NCI-H460 (cell line): ENCODE results near the gene RPS16. TPM values are rescaled to one million over a fixed set of nuclear protein-coding genes. Genes with fewer than 3 reads are reported as not detected.

Experiments
- DNase-seq: peaks from one replicate; pipeline ENCODE4 v3.0.0-alpha.2; 2016; ENCODE audit warnings: low read depth; ENCODE audit errors: extremely low read depth
- small RNA-seq, 2 experiments: library from RNA; depleted of rRNA; stranded (forward); fragments of <200 nt; gene quantifications; one replicate each; pipeline ENCODE3, GENCODE V24; 2014
- total RNA-seq: library from RNA; depleted of rRNA; stranded (reverse); fragments of >200 nt; shearing (Covaris generic); gene quantifications from 2 replicates; pipeline ENCODE4 v1.2.3, GENCODE V29; 2014; rRNA removed

The RPS16 gene
- total RNA-seq, 1 experiment from 2014 or later, result 944 TPM

DNA sequence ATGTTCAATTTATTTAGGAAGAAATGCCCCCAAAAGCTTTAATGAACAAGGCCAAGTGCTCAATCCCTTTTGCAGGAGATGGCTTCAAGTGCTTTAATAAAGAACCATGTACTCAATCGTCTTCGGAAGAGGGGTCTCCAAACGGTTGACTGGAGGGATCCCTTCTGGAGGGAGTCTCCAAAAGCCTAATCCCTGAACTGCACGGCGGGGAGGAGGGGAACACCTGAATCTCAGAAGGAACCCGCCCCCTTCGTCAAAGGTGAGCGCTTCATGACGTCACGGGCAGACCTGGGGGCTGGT lies 45.3 kb downstream of the RPS16 start:
- no peak for DNase-seq

DNA sequence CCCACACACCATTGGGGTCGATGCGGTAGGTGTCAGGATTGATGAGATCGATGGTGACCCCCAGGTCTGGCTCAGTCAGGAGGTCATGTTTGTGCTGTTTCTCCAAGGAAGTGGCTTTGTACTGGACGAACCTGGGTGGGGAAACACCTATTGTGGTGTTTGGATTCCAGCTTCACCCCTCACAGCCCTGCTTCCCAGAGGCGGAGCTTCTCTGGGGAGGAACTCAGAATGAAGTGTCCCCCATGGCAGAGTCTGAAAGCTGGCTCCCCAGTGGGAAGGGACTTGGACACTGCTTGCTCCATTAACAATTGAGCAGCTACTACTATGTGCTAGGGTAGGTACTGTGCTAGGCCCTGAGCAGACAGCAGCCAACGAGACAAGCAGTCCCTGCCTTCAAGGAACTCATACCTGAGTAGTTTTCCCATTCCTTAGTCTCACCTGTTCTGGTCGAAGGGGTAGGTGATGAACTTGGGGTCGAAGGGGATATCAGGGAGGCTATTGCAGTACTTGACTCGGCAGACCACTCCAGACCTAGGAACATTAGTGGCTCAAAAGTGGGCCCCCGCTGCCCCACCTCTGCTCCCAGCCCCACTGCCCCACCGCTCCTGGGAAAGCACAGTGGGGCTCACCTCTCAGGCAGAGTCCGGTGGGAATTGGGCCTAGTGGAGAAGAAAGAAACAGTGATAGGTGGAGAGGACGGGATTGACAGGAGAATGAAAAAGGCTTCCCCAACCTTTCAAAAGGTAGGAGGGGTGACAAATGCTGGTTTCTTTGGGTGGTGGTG lies 45.9 kb downstream of the RPS16 start:
- DNase-seq, result no peak

DNA sequence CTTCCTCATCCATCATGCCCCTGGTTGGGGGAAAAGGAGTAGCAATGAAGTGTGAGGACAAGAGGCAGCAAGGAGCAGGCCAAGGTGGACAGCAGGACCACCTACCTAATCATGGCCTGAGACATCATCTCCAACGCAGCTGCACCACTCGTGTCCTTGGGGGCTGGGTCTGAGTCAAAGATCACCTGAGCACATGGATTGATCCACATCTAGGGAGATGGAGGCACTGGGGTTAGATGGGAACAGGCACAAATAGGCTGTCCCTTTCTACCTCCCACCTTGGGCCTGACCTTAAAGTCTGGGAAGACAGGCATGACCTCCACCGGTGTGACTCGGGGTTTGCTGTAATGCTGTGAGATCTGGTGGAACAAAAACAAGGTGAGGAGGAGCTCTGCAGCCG lies 47.1 kb downstream of the RPS16 start:
- no peak for DNase-seq

DNA sequence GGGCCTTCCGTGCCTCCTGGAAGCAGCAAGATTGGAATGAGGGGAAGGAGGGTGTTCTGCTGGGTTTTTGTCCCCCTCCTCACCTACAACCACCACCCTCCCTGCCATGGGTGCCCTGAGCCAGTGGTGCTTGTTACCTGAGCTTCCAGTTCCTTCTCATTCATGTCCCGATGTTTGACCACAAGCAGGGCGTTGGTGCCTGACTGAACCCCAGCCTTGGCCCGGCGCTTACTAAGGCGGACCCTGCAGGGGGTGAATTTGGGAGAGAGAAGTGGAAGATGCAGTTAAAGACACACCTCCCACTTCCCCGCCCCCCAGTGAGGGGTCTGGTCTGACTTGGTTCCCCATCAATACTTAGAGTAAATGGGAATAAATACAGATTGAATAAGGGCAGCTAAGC lies 49.2 kb downstream of the RPS16 start:
- DNase-seq, result no peak

DNA sequence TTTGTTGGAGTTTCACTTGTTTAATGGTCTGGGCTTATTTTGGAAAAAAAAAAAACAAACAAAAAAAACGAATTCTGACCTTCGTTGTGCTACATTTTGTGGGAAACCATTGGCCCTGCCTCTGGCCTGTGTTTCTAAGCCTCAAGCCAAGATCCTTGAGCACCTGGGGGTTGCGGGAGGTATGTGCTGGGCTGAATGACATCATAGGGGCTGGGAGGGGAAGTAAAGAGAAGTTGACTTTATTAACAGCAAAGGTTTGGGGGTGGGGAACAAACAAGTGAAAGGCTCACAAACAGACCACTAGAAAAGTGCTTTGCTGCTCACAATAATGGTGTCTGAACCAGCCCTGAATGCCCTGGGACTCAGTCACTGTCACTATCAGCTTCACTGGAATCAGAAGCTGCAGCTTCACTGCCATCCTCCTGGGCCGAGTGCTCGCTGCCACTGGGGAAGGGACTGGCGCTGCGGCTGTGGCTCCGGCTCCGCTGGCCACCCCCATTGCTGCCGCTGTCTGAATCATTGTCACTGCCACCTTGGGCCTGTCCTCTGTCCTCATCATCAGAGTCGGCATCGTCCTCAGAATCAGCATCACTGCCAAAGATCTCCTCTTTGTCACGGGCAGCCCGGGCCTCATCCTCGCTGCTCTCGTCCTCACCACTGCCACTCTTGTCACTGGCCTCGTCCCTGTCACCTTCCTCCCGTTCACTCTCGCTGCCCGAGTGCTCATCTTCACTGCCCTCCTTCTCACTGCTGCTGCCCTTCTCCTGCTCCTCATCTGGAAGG lies 49.9 kb downstream of the RPS16 start:
- no peak for DNase-seq

DNA sequence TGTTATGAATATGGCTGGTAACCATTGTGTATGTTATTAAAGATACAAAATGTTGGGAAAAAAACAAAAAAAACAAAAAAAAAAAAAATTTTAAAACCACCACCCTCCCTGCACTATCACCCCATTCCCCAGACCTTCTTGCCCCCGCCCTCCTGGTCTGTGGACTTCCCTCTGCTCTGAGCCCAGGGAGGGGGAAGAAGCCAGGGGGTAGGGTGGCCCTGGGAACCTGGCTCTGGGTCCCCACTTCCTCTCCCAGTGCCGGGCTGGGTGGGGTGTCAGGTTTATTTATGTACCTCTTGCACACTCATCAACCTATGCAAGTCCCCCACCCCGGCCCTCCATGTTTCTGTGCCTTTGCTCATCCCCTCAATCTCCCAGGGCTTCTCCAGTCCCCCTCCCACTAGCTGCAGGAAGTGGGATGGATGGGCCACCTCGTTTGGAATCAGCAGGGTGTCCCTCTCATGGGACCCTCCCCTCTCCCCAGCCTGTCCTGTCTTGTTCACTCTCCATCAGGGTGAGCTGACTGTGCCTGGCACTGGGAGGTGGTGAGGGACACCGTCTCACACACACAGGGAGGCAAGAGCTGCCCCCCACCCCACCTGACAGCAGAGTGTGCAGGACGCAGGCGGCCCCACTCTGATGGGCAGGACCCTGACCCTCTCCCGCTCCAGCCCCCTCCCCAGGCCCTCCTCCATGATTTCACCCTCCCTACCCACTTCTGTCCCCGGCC lies 50.7 kb downstream of the RPS16 start:
- no peak for DNase-seq

Small RNAs within 50 kb of the gene (small RNA-seq; reads per million reads assigned to genes)
- 0 reads per million in 2 experiments for gene MIR4530

Other genes with a start within 250 kb of the RPS16 start
- gene NCCRP1, start 239.0 kb downstream of the RPS16 start, total RNA-seq, result 0.05 TPM in 1 of 2 replicates, not detected in the other
- not detected in 2 replicates for gene SYCN, start 231.7 kb downstream of the RPS16 start, total RNA-seq
- not detected in 2 replicates for gene IFNL3, start 190.9 kb downstream of the RPS16 start, total RNA-seq
- not detected in 2 replicates for gene IFNL4, start 187.1 kb downstream of the RPS16 start, total RNA-seq
- gene IFNL2, start 167.6 kb downstream of the RPS16 start, total RNA-seq, result not detected in 2 replicates
- not detected in 2 replicates for gene IFNL1, start 139.5 kb downstream of the RPS16 start, total RNA-seq
- 0.66 and 0.79 TPM in 2 replicates for gene LRFN1, start 115.1 kb downstream of the RPS16 start, total RNA-seq
- gene GMFG, start 99.9 kb downstream of the RPS16 start, total RNA-seq, result not detected in 2 replicates
- 57.7 and 57.8 TPM in 2 replicates for gene SAMD4B, start 93.5 kb downstream of the RPS16 start, total RNA-seq
- 21.1 and 27.7 TPM in 2 replicates for gene PAF1, start 44.8 kb downstream of the RPS16 start, total RNA-seq
- gene MED29, start 44.6 kb downstream of the RPS16 start, total RNA-seq, result 20.8 and 22.5 TPM in 2 replicates
- gene ZFP36, start 29.1 kb downstream of the RPS16 start, total RNA-seq, result 15.1 and 24.6 TPM in 2 replicates
- gene PLEKHG2, start 23.3 kb downstream of the RPS16 start, total RNA-seq, result 16.7 and 18.0 TPM in 2 replicates
- gene SUPT5H, start 9.6 kb upstream of the RPS16 start, total RNA-seq, result 42.3 and 48.4 TPM in 2 replicates
- 75.6 and 81.7 TPM in 2 replicates for gene TIMM50, start 44.9 kb upstream of the RPS16 start, total RNA-seq
- 4.0 and 5.8 TPM in 2 replicates for gene DLL3, start 63.0 kb upstream of the RPS16 start, total RNA-seq
- gene SELENOV, start 79.2 kb upstream of the RPS16 start, total RNA-seq, result not detected in 2 replicates
- gene EID2B, start 96.9 kb upstream of the RPS16 start, total RNA-seq, result 3.3 and 4.9 TPM in 2 replicates
- 10.7 and 12.6 TPM in 2 replicates for gene EID2, start 104.2 kb upstream of the RPS16 start, total RNA-seq
- gene LGALS13, start 166.6 kb upstream of the RPS16 start, total RNA-seq, result not detected in 2 replicates
- gene LGALS16, start 220.0 kb upstream of the RPS16 start, total RNA-seq, result not detected in 2 replicates